Endothelial cell of umbilical vein (primary cell): ENCODE data around the gene EIF1B. TPM values are rescaled to one million over a fixed set of nuclear protein-coding genes. Genes with fewer than 3 reads are reported as not detected.

Experiments used
- BruUV-seq: library from RNA; stranded (reverse); fragments of 400-500 nt; replicated peaks from 2 replicates; lab custom pipeline; 2021; lab: Mats Ljungman, UMichigan
- CTCF ChIA-PET: fragments of 300-600, 350-600 bp; sonication (Branson Sonifier 250); formaldehyde crosslinking; loops from one replicate; lab custom pipeline; 2021; ENCODE audit warnings: antibody characterized with exemption, inconsistent platforms; lab: Charles Lee
- POLR2A ChIA-PET: fragments of 300-600, 350-600 bp; sonication (Branson Sonifier 250); formaldehyde crosslinking; loops from one replicate; lab custom pipeline; 2021; ENCODE audit warnings: antibody characterized with exemption, inconsistent platforms; lab: Charles Lee
- DNase-seq: peaks from one replicate; pipeline ENCODE4 v3.0.0-alpha.2; 2011; ENCODE audit warnings: low read depth, low spot score
- FAIRE-seq: peaks from 2 replicates; lab custom pipeline; 2011; peaks lifted over from hg19 to GRCh38; lab: Jason Lieb, UNC
- H2AFZ ChIP-seq: 2 replicates; pipeline ENCODE4 v1.6.0; 2012; ENCODE audit warnings: low read depth, low read length, control low read depth, inconsistent platforms
- H3K27ac ChIP-seq: 2 replicates; pipeline ENCODE4 v1.5.1; 2011; ENCODE audit warnings: low read depth, mild to moderate bottlenecking, control low read depth, low read length, moderate library complexity; ENCODE audit not compliant: insufficient read depth
- H3K27me3 ChIP-seq, 2 experiments: 2 replicates each; pipeline versions ENCODE4 v1.6.0 to v1.6.1; 2011; ENCODE audit warnings: low read length in 2 of 2, mixed read lengths in 1 of 2; ENCODE audit not compliant: control insufficient read depth in 2 of 2, insufficient read depth in 2 of 2
- H3K36me3 ChIP-seq, 2 experiments: 2 replicates in 1 of 2; 3 replicates in 1 of 2; pipeline ENCODE4 v1.5.1; 2011; ENCODE audit warnings: low read length in 2 of 2, mild to moderate bottlenecking in 1 of 2, moderate library complexity in 1 of 2; ENCODE audit not compliant: control insufficient read depth in 2 of 2, insufficient read depth in 2 of 2; ENCODE audit errors: extremely low read depth in 1 of 2
- H3K4me1 ChIP-seq: 3 replicates; pipeline ENCODE4 v1.5.1; 2011; ENCODE audit warnings: mild to moderate bottlenecking, low read length; ENCODE audit not compliant: control insufficient read depth, insufficient read depth; ENCODE audit errors: extremely low read depth
- H3K4me2 ChIP-seq: 2 replicates; pipeline ENCODE4 v1.6.1; 2011; ENCODE audit warnings: low read length, control low read depth, mixed read lengths; ENCODE audit not compliant: insufficient read depth
- H3K4me3 ChIP-seq, 3 experiments: fragments of 200-600 bp in 1 of 3; sonication (generic), shearing (Covaris generic) in 1 of 3; replicated peaks in 1 of 3; 2 replicates each; pipeline ENCODE4 v1.5.1; 2011 to 2016; ENCODE audit warnings: control low read depth in 3 of 3, low read length in 3 of 3, mild to moderate bottlenecking in 2 of 3, inconsistent platforms in 1 of 3, low read depth in 1 of 3, moderate library complexity in 1 of 3; ENCODE audit not compliant: insufficient read depth in 1 of 3
- H3K79me2 ChIP-seq: 2 replicates; pipeline ENCODE4 v1.6.0; 2012; ENCODE audit warnings: low read length, inconsistent platforms; ENCODE audit not compliant: control insufficient read depth, insufficient read depth
- H3K9ac ChIP-seq: replicated peaks from 2 replicates; pipeline ENCODE3; 2011; ENCODE audit warnings: low read length, control low read depth; ENCODE audit not compliant: insufficient read depth; ENCODE audit errors: extremely low read depth
- H3K9me1 ChIP-seq: replicated peaks from 3 replicates; pipeline ENCODE4 v1.6.0; 2011; ENCODE audit warnings: mild to moderate bottlenecking, low read length; ENCODE audit not compliant: control insufficient read depth, insufficient read depth; ENCODE audit errors: extremely low read depth
- H3K9me3 ChIP-seq: replicated peaks from 2 replicates; pipeline ENCODE4 v1.5.1; 2012; ENCODE audit warnings: low read length, inconsistent platforms; ENCODE audit not compliant: control insufficient read depth, insufficient read depth
- H4K20me1 ChIP-seq: replicated peaks from 2 replicates; pipeline ENCODE3; 2011; ENCODE audit warnings: mild to moderate bottlenecking, low read length; ENCODE audit not compliant: control insufficient read depth, insufficient read depth; ENCODE audit errors: extremely low read depth
- CTCF ChIP-seq, 2 donors: IDR thresholded peaks; 1 replicate in 1 of 2; 2 replicates in 1 of 2; pipeline ENCODE4 v1.5.1; 2011; ENCODE audit warnings: low read length in 2 of 2, mild to moderate bottlenecking in 2 of 2, moderate library complexity in 2 of 2, control low read depth in 1 of 2, inconsistent platforms in 1 of 2, low read depth in 1 of 2; ENCODE audit not compliant: insufficient read depth in 1 of 2; ENCODE audit errors: extremely low read depth in 1 of 2
- EZH2 ChIP-seq: IDR thresholded peaks from 2 replicates; pipeline ENCODE4 v1.6.1; 2012; ENCODE audit warnings: borderline replicate concordance, low read depth, mild to moderate bottlenecking, moderate library complexity, low read length, inconsistent platforms; ENCODE audit not compliant: severe bottlenecking
- FOS ChIP-seq: IDR thresholded peaks from 2 replicates; pipeline ENCODE4 v1.6.1; 2011; ENCODE audit warnings: mild to moderate bottlenecking, low read length, moderate library complexity, borderline replicate concordance; ENCODE audit not compliant: insufficient read depth
- GATA2 ChIP-seq: IDR thresholded peaks from 2 replicates; pipeline ENCODE4 v1.7.0; 2011; ENCODE audit warnings: low read depth, mild to moderate bottlenecking, moderate library complexity, mixed read lengths, low read length; ENCODE audit not compliant: insufficient read length, insufficient read depth
- JUN ChIP-seq: IDR thresholded peaks from 2 replicates; pipeline ENCODE4 v1.6.1; 2011; ENCODE audit warnings: borderline replicate concordance, low read depth; ENCODE audit not compliant: insufficient read length, insufficient read depth
- MAX ChIP-seq: IDR thresholded peaks from 2 replicates; pipeline ENCODE4 v1.6.1; 2011; ENCODE audit not compliant: insufficient read depth, insufficient read length
- MYC ChIP-seq: IDR thresholded peaks from one replicate; pipeline ENCODE4 v1.6.1; 2011; ENCODE audit warnings: mild to moderate bottlenecking, low read depth, low read length
- POLR2A ChIP-seq: IDR thresholded peaks from 2 replicates; pipeline ENCODE4 v1.6.1; 2012; ENCODE audit warnings: low read depth, mild to moderate bottlenecking, control low read depth, low read length
- POLR2AphosphoS5 ChIP-seq: IDR thresholded peaks from 2 replicates; pipeline ENCODE4 v1.6.1; 2012; ENCODE audit warnings: low read depth, mild to moderate bottlenecking, control low read depth, low read length, moderate library complexity; ENCODE audit not compliant: insufficient read depth
- dilution Hi-C: fragments of 300-500 bp; cut with MboI; formaldehyde crosslinking; loops from one replicate; pipeline ENCODE4 v1.15.0; 2019; ENCODE audit warnings: low sequenced_read_pairs; ENCODE audit not compliant: extremely low pct_ligation_motif_present
- intact Hi-C: fragments of 100-400 bp; cut with micrococcal nuclease; formaldehyde crosslinking; loops from one replicate; pipeline ENCODE4 v1.10.0; 2022
- polyA plus RNA-seq, 4 experiments: library from polyadenylated mRNA; depleted of rRNA in 3 of 4; stranded (reverse) in 3 of 4; unstranded in 1 of 4; fragments of >200 nt; gene quantifications; 2 replicates each; pipeline versions ENCODE4 v1.2.1 to v1.2.3, GENCODE V29; 2011 to 2012; ENCODE audit warnings: missing spikeins in 1 of 4
- total RNA-seq: library from RNA; stranded (reverse); gene quantifications from 2 replicates; pipeline ENCODE4 v1.2.3, GENCODE V29; 2021

The EIF1B gene
- total and polyA plus RNA-seq, 2 donors (not counting 3 experiments of a cell fraction or from before 2014, with no cell fraction given): 17.8 to 46.0 TPM

DNA sequence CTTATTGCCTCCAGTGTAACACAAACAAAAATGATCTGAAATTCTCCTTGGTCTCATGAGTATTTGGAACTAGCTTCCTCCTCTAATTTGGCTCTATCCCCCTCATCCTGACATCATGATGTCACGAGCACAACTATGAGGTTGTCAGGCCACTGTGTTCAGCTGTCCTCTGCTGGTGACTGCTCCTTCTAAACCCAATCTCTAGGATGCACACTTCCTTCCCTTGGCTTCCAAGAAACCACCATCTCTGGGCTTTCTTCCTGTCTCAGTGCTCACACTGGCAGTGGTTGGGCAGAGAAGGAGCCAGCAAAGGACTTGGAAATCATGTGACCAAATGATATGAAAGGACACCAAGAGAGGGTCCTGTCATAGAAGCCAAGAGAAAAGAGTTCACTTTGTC, 30.7 kb upstream of the EIF1B start:
- TF ChIP-seq POLR2A: no peak
- TF ChIP-seq POLR2AphosphoS5: no peak
- TF ChIP-seq EZH2: no peak
- no peak for TF ChIP-seq GATA2
- TF ChIP-seq FOS: no peak
- no peak for TF ChIP-seq MYC
- Histone ChIP-seq H3K9ac (no peak overlapping the region), H3K27ac (no peak overlapping the region), H3K4me1 (no peaks in the 10 kb centered on the region), H3K27me3 (peaks cover 0 to 2% of the 10 kb centered on the region in 2 experiments), H3K36me3 (no peaks in the 10 kb centered on the region), H3K4me3 (no peak overlapping the region), H3K9me3 (no peaks in the 10 kb centered on the region), H4K20me1 (no peaks in the 10 kb centered on the region), H2AFZ (no peak overlapping the region), H3K4me2 (no peak overlapping the region), H3K9me1 (no peaks in the 10 kb centered on the region), H3K79me2 (no peaks in the 10 kb centered on the region)
- intact Hi-C loops (loop anchor here (2.0 kb wide), 1 partner anchor 16 kb away; no protein-coding TSS in a partner anchor), dilution Hi-C loops (no loop called here)
- DNase-seq: no peak
- no peak for FAIRE-seq
- BruUV-seq: no TSS peak
- POLR2A ChIA-PET: no interaction called here
- CTCF ChIA-PET: no interaction called here

- no peaks in the 10 kb centered on the region for H3K79me2 ChIP-seq
- no peaks in the 10 kb centered on the region for H3K36me3 ChIP-seq
- FAIRE-seq (no peak), DNase-seq (no peak)
- no peak overlapping the region for H3K27ac ChIP-seq
- CTCF ChIA-PET: interaction anchor here (1.4 kb wide), 1 partner anchor 10 kb away, joined by 3 read pairs; no protein-coding TSS in a partner anchor
- no peak overlapping the region for H2AFZ ChIP-seq
- H3K9me3 ChIP-seq: no peaks in the 10 kb centered on the region
- H3K9ac ChIP-seq: no peak overlapping the region
- POLR2A ChIA-PET: no interaction called here
- no peaks in the 10 kb centered on the region for H4K20me1 ChIP-seq
- BruUV-seq: no TSS peak
- H3K4me3 ChIP-seq: no peak overlapping the region
- H3K9me1 ChIP-seq: no peaks in the 10 kb centered on the region
- dilution Hi-C loops (no loop called here), intact Hi-C loops (no loop called here)
- TF ChIP-seq MYC (no peak), GATA2 (no peak), POLR2AphosphoS5 (no peak), MAX (no peak), POLR2A (no peak), CTCF (IDR thresholded peaks at IDR 0.05; ENCODE audit: extremely low read depth in 1 of 2, insufficient read depth in 1 of 2, low read depth in 1 of 2, low read length in 2 of 2) (no peak), FOS (no peak), JUN (no peak), EZH2 (no peak)
- peaks cover 0 to 2% of the 10 kb centered on the region in 2 experiments for H3K27me3 ChIP-seq
- H3K4me2 ChIP-seq: no peak overlapping the region
- H3K4me1 ChIP-seq: no peaks in the 10 kb centered on the region
These were observed 27.5 kb upstream of the EIF1B start for GRCh38 chr3:40281995-40282394.
